ENCODE results near the gene SRRM2.

The SRRM2 gene

DNA sequence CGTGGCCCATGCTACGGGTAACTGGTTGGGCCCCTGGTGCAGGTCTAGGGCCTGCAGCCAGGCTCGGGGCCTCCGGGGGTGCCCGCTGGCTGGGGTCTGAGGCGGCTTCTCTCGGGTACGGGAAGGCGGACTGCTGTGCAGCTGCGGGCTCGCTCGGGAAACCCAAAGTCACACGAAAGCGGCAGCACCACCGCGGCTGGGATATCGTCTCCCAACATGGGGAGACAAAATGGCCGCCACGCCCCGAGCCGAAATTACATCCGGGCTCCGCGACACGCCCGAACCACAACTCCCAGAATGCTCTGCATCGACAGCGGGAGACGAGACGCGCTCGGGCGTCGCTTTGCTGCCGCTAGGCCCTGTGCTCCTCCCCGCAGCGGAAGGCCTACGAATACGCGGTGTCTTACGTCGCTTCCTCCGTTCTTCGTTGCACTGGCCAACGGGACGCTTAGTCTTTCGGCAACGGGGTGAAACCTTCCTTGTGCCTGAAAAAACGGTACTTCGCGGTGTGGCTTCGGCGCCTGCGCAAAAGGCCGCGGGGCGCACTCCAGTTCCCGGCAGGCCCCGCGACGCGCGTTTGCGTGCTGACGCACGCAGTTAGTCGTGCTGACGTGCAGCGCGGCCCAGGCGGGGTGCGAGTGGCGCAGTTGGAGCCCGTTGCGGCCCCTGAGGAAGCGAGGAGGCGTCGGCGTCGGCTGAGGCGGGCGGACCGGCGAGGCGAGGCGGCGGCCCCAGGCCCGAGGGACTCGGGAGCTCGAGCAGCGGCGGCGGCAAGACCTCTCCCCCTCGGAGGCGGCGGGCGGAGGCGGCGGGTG is at the start of gene SRRM2:
TSS of gene SRRM2 (plus strand) at position 604 of the 815 bp plus-strand sequence. CDS start 3,727 bp downstream, outside the sequence.
- DNase-seq (ENCODE audit: low read depth in 1 of 2, low spot score in 1 of 2) = peak; percentile 86

- no peak for DNase-seq (ENCODE audit: low read depth in 1 of 2, low spot score in 1 of 2)
Measured at GRCh38 chr16:2702871-2703745, 49.3 kb upstream of the SRRM2 start.

DNA sequence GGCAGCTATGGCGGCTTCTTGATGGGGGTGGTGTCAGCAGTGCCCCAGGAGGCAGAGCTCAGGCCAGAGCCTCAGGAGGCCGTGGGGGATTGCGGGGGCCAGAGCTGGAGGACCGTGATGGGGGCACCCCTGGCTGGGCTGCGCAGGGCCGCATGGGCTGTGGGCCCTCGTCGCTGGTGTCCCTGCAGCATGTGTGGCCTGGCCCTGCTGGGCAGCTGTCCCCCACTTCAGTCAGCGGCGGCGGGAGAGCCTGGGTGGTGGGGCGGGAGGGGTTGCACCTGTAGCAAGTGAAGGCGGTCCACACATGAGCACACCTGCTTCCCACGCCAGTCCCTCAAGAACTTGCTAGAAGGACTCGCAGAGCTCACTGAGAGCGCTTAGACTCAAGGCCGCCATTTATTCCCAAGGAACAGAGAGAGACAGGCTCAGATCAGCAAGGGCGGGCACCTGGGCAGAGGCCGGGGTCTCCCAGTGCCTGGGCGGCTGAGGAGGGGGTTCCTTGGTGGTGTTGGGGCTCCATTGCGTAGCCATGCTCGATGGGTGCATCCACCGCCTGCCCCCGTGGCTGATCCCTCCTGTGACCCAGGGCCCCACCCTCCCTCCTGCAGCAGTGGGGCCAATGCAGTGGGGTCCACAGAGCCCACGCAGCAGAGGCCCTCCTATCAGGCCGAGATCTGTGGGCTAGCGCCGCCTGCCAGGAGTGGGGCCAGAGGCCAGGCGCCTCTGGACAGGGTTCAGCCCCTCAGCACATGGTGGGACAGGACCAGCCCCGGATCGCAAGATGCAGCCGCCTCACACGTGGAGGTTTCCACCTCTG is 48.1 kb upstream of the SRRM2 start:
- no peak for DNase-seq (ENCODE audit: low read depth in 1 of 2, low spot score in 1 of 2)

GRCh38 chr16:2704983-2705275 is 47.5 kb upstream of the SRRM2 start:
- DNase-seq (ENCODE audit: low read depth in 1 of 2, low spot score in 1 of 2) = no peak

- DNase-seq (ENCODE audit: low read depth in 1 of 2, low spot score in 1 of 2) = no peak
Measured at GRCh38 chr16:2705351-2705750, 47.1 kb upstream of the SRRM2 start.

GRCh38 chr16:2706085-2706484 is 46.4 kb upstream of the SRRM2 start:
- DNase-seq (ENCODE audit: low read depth in 1 of 2, low spot score in 1 of 2) = no peak

DNA sequence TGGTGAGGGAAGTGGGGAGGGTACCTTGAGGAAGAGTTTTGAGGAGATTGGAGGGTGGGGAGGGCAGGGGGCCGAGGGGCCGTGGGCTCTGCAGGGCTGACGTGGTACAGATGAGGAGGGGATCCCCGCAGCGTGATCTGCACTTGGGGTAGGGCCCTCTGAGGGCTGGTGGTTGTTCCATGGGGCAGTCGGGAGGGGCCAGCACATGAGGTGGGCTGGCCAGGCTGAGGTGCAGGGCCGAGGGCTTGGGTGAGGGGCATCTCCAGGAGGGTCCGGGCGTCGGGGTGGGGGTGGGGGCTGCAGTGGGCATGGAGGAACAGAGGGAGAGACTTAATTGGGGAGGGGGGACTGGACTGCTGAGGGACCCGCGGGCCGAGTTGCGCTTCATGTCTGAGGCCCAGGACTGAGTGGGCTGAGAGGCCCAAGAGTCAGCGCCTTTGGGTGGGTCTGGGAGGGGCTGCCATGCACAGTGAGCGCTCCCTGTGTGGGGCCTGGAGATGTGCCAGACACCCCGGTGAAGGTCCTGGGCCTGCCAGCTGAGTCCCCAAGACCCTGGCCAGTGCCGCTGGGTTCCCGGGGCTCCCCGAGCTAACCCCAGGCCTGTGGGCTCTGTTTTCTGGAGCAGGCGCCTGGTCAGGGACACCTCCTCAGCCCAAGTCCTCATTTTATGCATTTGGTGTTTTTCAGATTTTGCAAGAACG is 45.7 kb upstream of the SRRM2 start:
- DNase-seq (ENCODE audit: low read depth in 1 of 2, low spot score in 1 of 2) = no peak

GRCh38 chr16:2707368-2708289 is 44.8 kb upstream of the SRRM2 start:
- DNase-seq (ENCODE audit: low read depth in 1 of 2, low spot score in 1 of 2) = no peak

- no peak for DNase-seq (ENCODE audit: low read depth in 1 of 2, low spot score in 1 of 2)
Measured at GRCh38 chr16:2708290-2708639, 44.2 kb upstream of the SRRM2 start.

GRCh38 chr16:2708955-2709587 is 43.4 kb upstream of the SRRM2 start:
- no peak for DNase-seq (ENCODE audit: low read depth in 1 of 2, low spot score in 1 of 2)

GRCh38 chr16:2709588-2709984 is 42.9 kb upstream of the SRRM2 start:
- no peak for DNase-seq (ENCODE audit: low read depth in 1 of 2, low spot score in 1 of 2)

GRCh38 chr16:2710021-2710710 is 42.3 kb upstream of the SRRM2 start:
- DNase-seq (ENCODE audit: low read depth in 1 of 2, low spot score in 1 of 2) = no peak

DNA sequence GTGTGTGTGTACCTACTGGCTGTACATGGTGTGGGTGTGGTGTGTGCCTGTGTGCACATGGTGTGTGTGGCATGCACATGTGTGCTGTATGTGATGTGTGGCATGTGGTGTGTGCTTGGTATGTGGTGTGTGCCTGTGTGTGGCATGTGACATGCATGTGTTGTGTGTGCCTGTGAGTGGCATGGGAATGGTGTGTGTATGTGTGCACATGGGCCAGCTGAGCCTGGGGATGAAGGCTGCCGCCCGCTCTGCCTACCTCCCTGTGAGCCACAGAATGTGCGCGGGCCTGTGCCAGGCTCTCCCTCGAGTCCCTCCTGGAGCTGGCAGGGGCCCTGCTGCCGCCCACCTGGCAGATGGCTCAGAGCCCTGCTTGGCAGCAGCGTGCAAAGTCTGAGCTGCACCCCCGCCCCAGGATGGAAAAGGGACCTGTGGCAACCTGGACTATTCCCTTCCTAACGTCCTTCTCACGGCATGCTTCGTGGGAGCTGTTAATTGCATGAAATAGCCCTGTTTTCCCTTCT is 41.7 kb upstream of the SRRM2 start:
- DNase-seq (ENCODE audit: low read depth in 1 of 2, low spot score in 1 of 2) = no peak

DNA sequence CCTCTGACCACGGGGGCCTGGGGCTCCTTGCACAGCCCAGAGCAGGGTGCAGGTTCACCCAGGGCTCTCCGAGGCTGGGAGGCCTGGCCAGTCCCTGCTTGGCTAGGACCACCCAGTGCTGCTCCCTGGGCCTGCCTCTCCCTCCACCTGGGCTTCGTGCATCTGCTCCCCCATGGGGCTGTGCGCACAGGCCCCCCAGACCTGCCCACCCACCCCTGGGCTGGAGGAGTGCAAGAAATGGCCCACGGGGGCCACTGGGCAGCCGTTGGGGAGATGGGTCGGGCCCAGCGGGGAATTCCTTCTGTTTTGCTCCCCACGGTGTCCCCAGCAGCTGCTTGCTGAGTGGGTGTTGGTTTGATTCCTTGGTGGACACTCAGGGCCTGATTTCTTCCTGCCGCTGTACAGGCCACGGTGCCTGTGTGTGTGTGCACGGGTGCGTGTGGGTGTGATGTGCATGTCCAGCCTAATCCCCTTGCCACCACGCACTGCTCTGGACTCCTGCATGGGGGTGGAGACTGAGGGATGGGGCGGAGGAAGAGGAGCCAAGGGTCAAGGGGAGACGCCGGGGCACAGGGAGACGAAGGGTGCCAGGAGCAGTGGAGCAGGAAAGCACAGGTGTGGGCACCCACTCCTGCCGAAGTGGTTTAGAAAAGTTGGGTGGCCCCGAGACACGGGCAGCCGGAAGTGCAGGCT is 40.9 kb upstream of the SRRM2 start:
- DNase-seq (ENCODE audit: low read depth in 1 of 2, low spot score in 1 of 2) = no peak

DNA sequence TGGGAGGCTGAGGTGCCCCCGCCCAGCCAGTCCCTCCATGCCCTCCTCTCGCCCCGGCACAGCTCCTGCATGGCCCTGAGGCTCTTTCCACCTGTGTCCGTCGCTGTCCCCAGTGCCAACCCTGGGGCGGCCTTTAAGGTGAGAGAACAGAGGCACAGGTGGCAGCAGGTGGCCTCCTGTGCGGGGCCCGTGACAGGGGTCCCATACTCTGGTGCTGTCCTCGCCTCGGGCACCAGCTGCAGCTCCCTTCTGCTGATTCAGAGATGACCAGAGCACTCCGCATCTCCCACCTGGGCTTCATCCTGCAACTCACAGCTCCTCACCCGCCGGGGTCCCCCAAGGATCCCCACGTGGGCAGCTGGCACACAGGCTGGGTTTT is 40.4 kb upstream of the SRRM2 start:
- no peak for DNase-seq (ENCODE audit: low read depth in 1 of 2, low spot score in 1 of 2)

- DNase-seq (ENCODE audit: low read depth in 1 of 2, low spot score in 1 of 2) = no peak
Measured at GRCh38 chr16:2712546-2712945, 39.9 kb upstream of the SRRM2 start.

DNA sequence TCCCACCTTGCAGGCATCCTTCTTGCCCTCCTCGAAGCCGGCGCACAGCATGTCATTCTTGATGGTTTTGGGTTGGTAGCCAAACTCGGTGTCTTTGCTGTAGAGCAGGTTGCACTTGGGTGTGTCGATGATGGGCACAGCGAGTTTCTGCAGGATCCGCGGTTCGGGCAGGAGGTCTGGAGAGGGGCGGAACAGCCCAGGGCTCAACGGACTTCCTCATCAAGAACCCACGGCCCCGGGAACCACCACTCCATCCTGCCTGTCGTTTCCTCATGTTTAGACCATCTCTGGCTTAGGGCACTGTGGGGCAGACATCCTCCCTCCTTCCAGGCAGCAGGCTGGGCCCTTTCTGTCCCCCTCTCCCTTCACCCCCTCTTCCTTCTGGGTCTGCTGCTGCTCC is 38.9 kb upstream of the SRRM2 start:
- no peak for DNase-seq (ENCODE audit: low read depth in 1 of 2, low spot score in 1 of 2)

All from stimulated activated CD4-positive, alpha-beta T cell treated with anti-CD3 and anti-CD28 coated beads, Interleukin-15, amount 100 ng/mL, for 1 hour (primary cell).